Daoy (cell line): Measurements from ENCODE around the gene DNAH12. TPM values are rescaled to one million over a fixed set of nuclear protein-coding genes. Genes with fewer than 3 reads are reported as not detected.
"Not testable (repeated sequence)": the region's sequence is repeated elsewhere in the genome, so short reads cannot be mapped to it uniquely, and the experiment has no call there.

Experiments
- DNase-seq: peaks from one replicate; pipeline ENCODE4 v3.0.0-alpha.2; 2015; ENCODE audit warnings: low read depth
- total RNA-seq: library from RNA; depleted of rRNA; stranded (reverse); fragments of >200 nt; shearing (Covaris generic); gene quantifications from 2 replicates; pipeline ENCODE4 v1.2.3, GENCODE V29; 2014

Gene DNAH12
- total RNA-seq, 1 experiment from 2014 or later: 0.06 TPM

GRCh38 chr3:57545636-57546268, 1.6 kb upstream of the DNAH12 start:
- DNase-seq: no peak

- no peak for DNase-seq
These were observed 5.7 kb downstream of the DNAH12 start for GRCh38 chr3:57538465-57538864.

- no peak for DNase-seq
These were observed 14.0 kb downstream of the DNAH12 start for GRCh38 chr3:57530071-57530608.

GRCh38 chr3:57518276-57518915, 25.7 kb downstream of the DNAH12 start:
- DNase-seq: peak; percentile 21

- DNase-seq: no peak
These were observed 32.0 kb downstream of the DNAH12 start for GRCh38 chr3:57512166-57512565.

- no peak for DNase-seq
These were observed 38.2 kb downstream of the DNAH12 start for GRCh38 chr3:57505901-57506300.

- DNase-seq: no peak
These were observed 43.6 kb downstream of the DNAH12 start for GRCh38 chr3:57500506-57500905.

GRCh38 chr3:57497904-57498303, 46.2 kb downstream of the DNAH12 start:
- no peak for DNase-seq

GRCh38 chr3:57484563-57484962, 59.6 kb downstream of the DNAH12 start:
- no peak for DNase-seq

- not testable (repeated sequence) for DNase-seq
These were observed 67.0 kb downstream of the DNAH12 start for GRCh38 chr3:57477193-57477592.

GRCh38 chr3:57464801-57465200, 79.3 kb downstream of the DNAH12 start:
- DNase-seq: no peak

GRCh38 chr3:57464011-57464410, 80.1 kb downstream of the DNAH12 start:
- no peak for DNase-seq

- no peak for DNase-seq
These were observed 92.8 kb downstream of the DNAH12 start for GRCh38 chr3:57451150-57451846.

GRCh38 chr3:57449276-57449847, 94.8 kb downstream of the DNAH12 start:
- DNase-seq: not testable (repeated sequence)

GRCh38 chr3:57448489-57448888, 95.7 kb downstream of the DNAH12 start:
- not testable (repeated sequence) for DNase-seq

- DNase-seq: peak; percentile 45
These were observed 97.8 kb downstream of the DNAH12 start for GRCh38 chr3:57446318-57446841.

- DNase-seq: no peak
These were observed 99.7 kb downstream of the DNAH12 start for GRCh38 chr3:57444469-57444868.

- DNase-seq: not testable (repeated sequence)
These were observed 104.0 kb downstream of the DNAH12 start for GRCh38 chr3:57440144-57440543.

GRCh38 chr3:57438460-57438859, 105.7 kb downstream of the DNAH12 start:
- DNase-seq: not testable (repeated sequence)

- DNase-seq: no peak
These were observed 107.9 kb downstream of the DNAH12 start for GRCh38 chr3:57436195-57436761.

GRCh38 chr3:57434041-57434440, 110.1 kb downstream of the DNAH12 start:
- DNase-seq: peak; percentile 16

- no peak for DNase-seq
These were observed 120.8 kb downstream of the DNAH12 start for GRCh38 chr3:57423335-57423734.
